PFSK-1 (cell line): Measurements from ENCODE around the gene TCTN1.

Source experiments
- FOXP2 ChIP-seq: optimal IDR thresholded peaks from 2 replicates; pipeline ENCODE3; 2011; ENCODE audit warnings: borderline replicate concordance, control low read depth, inconsistent platforms; ENCODE audit not compliant: insufficient read depth; ENCODE audit errors: extremely low read length, extremely low read depth
- POLR2AphosphoS5 ChIP-seq: IDR thresholded peaks from 2 replicates; pipeline ENCODE4 v1.6.1; 2012; ENCODE audit warnings: low read depth, mild to moderate bottlenecking, control low read depth, low read length, moderate library complexity
- REST ChIP-seq, 2 experiments: IDR thresholded peaks; 2 replicates each; pipeline versions ENCODE4 v1.6.1 to v1.8.0; 2011 to 2012; ENCODE audit warnings: low read depth in 2 of 2, low read length in 2 of 2, control low read depth in 1 of 2, inconsistent platforms in 1 of 2, mild to moderate bottlenecking in 1 of 2, moderate library complexity in 1 of 2; ENCODE audit not compliant: insufficient read depth in 1 of 2
- SIN3A ChIP-seq: IDR thresholded peaks from 2 replicates; pipeline ENCODE4 v1.6.1; 2012; ENCODE audit warnings: mild to moderate bottlenecking, low read length, moderate library complexity, borderline replicate concordance; ENCODE audit not compliant: insufficient read depth
- TAF1 ChIP-seq: IDR thresholded peaks from 2 replicates; pipeline ENCODE4 v1.6.1; 2012; ENCODE audit warnings: low read length, control low read depth, borderline replicate concordance; ENCODE audit not compliant: insufficient read depth

The TCTN1 gene

GRCh38 chr12:110687396-110688169, 73.7 kb downstream of the TCTN1 start:
- TF ChIP-seq FOXP2 (no peak), POLR2AphosphoS5 (no peak), REST (IDR thresholded peaks at IDR 0.05; ENCODE audit: insufficient read depth in 1 of 2, low read depth in 2 of 2, low read length in 2 of 2) (no peak), TAF1 (no peak), SIN3A (no peak)

- no peak for TF ChIP-seq POLR2AphosphoS5
- TF ChIP-seq TAF1, result no peak
- TF ChIP-seq REST (IDR thresholded peaks at IDR 0.05; ENCODE audit: insufficient read depth in 1 of 2, low read depth in 2 of 2, low read length in 2 of 2), result no peak
- TF ChIP-seq FOXP2, result no peak
- no peak for TF ChIP-seq SIN3A
These were observed 74.7 kb downstream of the TCTN1 start, which contains the start of gene HVCN1 for GRCh38 chr12:110688446-110689280. Gene HVCN1, minus strand, starts transcription at chr12:110689115. Its CDS starts 5,870 bp downstream, at chr12:110683245.

GRCh38 chr12:110689281-110690126, 75.6 kb downstream of the TCTN1 start:
- TF ChIP-seq SIN3A (no peak), FOXP2 (no peak), REST (IDR thresholded peaks at IDR 0.05; ENCODE audit: insufficient read depth in 1 of 2, low read depth in 2 of 2, low read length in 2 of 2) (no peak), POLR2AphosphoS5 (no peak)

- TF ChIP-seq FOXP2, result no peak
- no peak for TF ChIP-seq POLR2AphosphoS5
These were observed 76.2 kb downstream of the TCTN1 start for GRCh38 chr12:110690127-110690430.

GRCh38 chr12:110693731-110694130, 79.8 kb downstream of the TCTN1 start:
- TF ChIP-seq POLR2AphosphoS5 (no peak), SIN3A (no peak), REST (IDR thresholded peaks at IDR 0.05; ENCODE audit: insufficient read depth in 1 of 2, low read depth in 2 of 2, low read length in 2 of 2) (no peak), TAF1 (no peak), FOXP2 (no peak)
